NCI-H526 (cell line): Measurements from ENCODE around the gene CHN1.

Experiments used
- DNase-seq, 2 experiments: peaks; one replicate each; lab custom pipeline; 2025; lab: John Stamatoyannopoulos, UW

Gene CHN1

DNA sequence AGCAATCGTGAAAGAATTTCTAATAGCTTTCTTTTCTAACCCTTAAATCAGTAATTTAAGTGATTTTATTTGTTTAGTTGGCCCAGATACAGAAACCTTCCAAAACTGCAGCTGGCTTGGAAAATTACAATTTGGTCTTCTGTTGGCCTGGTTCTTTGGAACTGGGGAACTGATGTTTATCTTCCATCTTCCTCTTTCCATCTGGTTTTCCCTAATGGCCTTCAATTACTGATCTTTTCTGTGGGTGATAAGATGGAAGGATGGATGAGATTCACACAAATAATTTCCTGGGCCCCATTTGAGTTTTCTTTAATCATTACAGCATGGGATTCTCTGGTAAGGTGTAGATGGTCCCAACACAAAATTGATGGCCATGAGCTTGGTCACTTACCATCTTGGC, 134.4 kb downstream of the CHN1 start:
- DNase-seq: no peak

DNA sequence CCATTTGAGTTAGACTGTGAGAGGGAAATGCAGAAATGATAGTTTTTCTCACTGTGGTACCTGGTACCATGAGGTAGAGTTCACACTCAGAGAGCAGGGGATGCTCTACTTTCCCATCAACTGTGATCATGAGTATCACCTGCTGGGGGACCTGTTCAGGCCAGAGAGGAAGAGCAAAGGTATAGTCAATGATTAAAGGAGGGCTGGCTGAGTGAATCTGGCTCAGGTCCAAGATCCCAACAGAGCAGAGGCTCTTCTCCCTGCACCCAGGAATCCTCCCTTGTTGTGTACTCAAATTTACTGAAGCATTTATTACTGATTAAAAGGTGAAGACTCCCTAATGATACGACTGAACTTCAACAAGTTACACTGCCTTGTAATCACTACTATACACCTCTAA, 136.3 kb downstream of the CHN1 start:
- no peak for DNase-seq

DNA sequence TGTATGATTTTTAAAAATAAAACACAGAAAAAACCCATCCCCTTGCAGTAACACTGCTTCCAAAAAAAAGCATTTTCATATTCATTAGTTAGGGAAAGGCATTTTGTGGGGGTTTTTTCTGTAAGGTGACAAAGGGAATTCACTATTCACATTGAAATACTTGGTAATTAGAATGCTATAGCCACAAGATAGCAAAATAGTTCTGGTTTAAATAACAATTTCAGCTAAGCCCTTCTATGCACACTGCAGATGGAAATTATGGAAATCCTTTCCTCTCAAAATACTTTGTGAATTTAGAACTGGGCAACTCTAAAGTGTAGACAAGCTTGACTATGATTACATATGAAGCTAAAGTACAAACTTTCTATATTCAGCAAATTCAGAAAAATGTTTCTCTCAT, 138.8 kb downstream of the CHN1 start:
- DNase-seq: no peak

DNA sequence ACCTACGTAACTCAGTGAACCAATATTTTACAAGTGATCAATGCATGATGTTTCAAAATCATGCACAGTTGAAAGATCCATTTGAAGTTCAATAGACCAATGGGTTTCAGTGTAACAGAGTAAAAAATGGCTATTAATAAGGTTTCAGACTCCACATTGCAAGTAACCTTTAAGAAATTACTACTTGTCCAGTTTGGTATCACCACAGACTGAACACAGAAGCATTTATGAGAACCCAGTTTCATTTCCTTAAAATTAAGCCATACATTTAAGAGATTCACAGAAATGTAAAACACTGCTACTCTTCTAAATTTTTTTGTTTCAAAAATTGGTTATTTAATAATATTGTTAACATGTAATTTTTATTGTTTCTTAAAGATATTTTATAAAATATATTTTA, 142.0 kb downstream of the CHN1 start:
- no peak for DNase-seq

DNA sequence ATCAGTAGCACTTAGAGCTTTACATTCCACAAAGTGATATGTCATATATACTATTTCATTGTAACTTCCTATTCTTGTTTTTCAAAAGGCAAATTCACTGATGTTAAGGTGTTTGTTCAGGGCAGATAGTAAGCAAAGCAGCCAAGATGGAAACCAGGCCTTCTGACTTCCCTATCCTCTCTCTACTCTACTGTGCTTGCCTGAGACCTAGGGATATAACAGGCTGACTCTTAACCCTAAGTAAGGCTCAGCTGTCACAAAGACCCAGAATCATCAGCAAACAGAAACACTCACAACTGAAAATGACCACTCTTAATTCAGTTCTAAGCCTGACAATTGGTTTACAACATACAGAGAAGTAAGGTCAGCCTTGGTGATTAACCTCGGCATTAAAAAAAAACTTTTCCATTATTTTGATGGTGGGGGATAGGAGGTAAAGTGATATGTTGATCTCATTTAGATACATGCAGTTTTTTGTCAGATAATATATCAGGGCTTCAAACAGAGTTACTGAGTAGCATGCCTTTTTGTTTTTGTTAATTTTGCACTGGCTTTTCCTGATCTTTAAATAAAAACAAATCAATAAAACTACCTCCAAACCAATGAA, 145.5 kb downstream of the CHN1 start:
- DNase-seq: peak in 1 of 2 experiments; percentile 18

DNA sequence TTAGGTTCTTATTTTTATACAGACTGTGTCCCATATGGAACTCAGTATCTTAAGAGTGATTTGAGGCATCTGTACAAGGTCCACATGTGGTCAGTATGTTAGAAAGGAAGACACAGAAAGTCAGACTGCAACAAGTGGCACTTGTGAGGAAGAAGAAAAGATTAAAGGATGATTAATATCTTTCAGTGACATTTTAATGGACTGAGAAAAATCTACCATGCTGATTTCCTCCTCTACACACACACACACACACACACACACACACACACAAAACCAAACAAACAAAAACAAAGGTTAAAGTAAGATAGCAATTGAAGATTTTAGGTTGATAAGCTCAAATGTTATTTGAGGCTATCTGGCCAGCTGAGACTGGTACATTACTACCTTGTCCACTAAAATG, 146.4 kb downstream of the CHN1 start:
- DNase-seq: no peak

DNA sequence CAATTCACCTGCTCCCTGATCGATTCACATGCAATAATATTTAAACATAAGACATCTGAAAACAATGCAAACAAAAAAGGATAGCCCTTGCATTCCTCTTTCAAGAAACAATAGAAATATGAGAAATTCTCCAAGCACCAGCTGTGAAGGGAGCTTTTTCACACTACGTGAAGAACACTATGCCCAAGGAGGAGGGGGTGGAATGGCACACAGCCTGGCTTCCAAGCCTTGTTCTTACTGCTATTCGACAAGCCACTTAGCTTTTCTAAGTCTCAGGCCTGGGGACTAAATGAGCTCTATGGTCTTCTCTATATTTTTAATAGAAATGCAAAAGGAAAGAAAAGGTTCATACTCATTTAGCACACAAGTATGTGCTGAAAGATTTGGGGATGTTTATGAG, 148.7 kb downstream of the CHN1 start:
- no peak for DNase-seq

DNA sequence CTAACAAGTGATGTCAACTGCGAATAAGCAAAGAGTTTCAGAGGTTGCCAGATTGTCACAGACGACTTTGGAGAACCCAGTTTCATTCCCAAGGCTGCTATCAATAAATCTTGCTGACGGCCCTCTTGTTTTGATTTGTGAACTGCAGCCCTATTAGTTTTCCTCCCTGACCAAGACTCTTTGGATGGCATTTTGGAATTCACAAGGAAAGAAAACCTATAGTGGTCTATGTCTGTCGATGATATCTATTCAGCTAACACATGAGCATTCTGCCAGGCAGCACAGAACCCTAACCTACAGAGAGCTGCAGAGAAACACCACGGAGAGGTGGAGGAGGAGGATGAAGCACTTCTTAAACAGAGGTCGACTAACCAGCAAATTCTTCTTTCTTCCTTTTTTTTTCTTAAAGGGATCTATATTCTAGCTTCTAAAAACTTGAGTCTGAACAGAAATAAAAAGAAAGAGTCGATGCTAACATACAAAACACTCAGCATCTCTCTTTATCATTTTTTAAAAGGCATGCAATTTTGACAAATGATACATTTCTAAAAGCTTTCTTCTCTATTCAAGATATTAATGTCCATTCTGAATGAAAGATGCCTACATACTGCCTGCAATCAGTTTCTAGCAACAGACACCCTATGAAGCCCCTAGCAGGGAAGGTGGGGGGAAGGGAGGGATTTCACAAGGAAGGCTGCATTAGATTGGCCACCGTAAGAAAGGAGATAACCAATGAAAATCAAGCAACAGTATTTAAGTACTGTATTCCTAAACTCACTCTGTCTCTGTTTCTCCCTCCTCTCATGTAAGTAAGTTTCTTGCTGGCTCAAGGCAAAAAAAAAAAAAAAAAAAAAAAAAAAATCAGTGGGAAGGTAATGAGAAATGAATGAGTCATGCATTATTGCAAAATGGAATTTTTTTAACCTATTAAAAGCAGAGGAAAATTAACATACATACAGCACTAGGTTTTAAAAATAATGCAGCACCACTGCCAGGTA, 157.9 kb downstream of the CHN1 start:
- DNase-seq: no peak

DNA sequence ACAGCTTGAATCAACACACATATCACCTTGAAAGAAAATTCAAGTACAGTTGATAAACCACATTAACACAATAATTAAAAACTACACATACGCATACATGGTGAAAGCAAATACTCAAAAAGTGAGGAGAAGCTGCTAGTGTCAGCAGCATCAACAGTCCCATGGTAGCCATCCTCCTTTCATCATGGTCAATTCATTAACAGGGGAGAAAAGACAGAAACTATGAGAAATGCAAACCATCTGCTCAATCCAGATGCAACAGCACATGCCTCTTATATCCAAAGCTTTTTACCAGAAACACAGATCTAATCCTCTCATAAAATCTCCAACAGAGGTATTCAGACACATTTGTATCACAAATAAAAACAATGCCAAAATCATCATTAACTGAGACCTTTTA, 159.0 kb downstream of the CHN1 start:
- DNase-seq: no peak

DNA sequence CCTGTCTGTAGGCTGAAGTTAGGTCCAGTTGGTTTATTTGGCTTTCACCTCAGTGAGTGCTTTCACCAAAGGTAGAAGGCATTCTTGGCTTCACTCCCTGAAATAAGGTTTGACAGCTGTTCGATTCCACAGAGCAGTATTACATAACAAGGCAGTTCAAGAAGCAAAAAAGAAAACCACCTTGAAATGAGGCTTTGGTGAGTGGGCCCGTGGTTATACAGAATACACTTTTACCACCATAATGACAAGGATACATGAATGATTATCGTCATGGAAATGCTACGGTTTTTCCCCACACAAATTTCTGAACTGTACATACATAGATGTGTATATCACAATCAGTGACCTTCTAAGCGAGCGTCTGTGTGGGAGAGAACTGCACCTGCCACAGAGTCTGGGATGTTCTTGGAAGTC, 160.9 kb downstream of the CHN1 start:
- no peak for DNase-seq

DNA sequence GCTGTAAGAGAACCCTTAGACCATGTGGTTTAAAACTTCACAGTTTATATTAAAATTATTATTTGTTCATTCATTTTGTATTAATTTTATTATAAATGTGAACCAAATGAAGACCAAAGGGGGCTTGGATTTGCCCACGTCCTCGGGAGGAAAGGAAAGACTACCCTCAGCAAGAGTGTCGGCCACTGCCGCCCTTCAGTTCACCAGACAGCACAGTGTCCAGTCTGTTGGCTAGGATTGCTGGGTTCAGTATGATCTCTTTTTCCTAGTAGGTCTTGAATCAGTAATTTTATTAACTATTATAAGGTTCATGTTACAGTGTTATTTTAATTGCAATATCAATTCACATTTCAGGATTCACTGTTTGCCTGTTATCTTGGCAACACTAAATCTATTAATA, 162.7 kb downstream of the CHN1 start:
- DNase-seq: no peak

DNA sequence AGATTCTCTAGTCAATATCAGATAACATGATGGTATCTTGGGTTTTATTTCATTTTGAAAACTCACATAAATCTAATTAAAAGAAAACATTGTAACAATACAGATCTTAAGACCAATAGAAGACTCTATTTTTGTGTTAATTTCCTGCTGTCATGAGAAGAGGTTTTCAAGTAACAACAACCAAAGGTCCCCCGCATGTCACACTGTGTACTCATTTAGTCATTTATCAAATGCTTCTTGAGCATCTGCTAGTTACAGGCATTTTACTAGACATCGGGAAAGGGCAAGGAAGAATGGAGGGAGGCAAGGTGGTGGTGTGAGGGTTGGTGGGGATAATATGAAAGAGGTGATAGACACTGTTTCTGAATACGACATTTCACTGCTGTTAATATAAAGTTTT, 163.2 kb downstream of the CHN1 start:
- no peak for DNase-seq

DNA sequence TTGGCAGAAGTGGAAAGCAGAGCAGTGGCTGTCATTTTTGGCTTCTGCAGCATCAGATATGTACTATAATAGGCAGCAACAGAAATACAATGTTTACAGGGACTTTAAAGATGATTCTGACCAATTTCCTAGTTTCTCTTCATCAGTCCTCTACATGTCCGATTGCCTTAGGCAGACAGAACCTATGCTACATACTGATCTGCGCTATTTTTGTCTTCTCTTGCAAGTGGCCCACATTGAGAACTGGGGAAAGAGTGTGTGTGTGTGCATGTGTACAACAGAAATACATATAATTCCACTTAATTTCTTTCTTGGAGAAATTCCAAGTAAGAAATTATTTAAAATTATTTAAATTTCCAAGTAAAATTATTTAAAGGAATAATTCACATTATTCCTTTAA, 163.8 kb downstream of the CHN1 start:
- DNase-seq: no peak

DNA sequence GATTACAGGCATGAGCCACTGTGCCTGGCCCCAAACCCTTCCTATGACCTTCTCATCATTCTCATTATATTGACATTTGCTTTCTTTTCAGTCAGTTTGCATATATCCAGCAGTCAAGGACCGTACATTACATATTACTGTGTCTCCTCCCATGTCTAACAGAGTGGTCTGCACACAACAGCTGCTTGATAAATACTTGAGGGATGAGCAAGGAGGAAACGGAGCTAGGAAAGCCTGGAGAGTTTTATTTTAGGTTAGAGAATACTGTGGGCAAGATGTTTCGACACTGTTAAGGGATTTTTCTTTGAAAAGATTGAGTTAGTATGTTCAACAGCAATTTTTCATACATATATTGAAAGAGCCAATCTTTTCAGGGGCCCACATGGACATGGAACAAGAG, 164.7 kb downstream of the CHN1 start:
- no peak for DNase-seq

DNA sequence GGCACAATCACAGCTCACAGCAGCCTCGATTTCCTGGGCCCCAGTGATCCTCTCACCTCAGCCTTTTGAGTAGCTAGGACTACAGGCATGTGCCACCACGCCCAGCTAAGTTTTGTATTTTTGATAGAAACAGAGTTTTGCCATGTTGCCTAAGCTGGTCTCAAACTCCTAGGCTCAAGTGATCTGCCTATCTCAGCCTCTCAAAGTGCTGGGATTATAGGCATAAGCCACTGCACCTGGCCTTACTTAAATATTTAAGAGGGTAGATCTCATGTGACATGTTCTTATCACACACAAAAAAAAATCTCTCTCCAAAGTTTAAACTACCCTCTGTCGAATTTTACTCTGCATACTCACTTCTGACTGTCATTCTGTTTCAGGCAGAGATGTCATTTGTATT, 165.5 kb downstream of the CHN1 start:
- no peak for DNase-seq

DNA sequence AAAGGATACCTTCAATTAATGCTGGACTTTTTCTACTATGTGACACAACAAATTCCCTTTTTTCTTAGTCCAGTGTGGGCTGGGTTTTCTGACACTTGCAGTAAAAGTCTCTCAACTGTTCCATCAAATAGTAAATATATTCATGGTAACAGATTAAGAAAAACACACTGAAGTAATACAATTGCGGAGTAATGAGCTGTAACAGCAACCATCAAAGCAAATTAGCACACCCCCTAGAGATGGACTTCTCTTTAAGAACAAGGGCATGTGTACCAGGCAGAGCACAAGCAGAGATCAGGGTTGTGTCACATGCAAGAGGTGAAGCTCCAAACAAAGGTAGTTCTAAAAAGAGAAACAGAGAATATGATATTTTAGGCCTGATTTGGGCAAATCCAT, 168.2 kb downstream of the CHN1 start:
- DNase-seq: no peak

DNA sequence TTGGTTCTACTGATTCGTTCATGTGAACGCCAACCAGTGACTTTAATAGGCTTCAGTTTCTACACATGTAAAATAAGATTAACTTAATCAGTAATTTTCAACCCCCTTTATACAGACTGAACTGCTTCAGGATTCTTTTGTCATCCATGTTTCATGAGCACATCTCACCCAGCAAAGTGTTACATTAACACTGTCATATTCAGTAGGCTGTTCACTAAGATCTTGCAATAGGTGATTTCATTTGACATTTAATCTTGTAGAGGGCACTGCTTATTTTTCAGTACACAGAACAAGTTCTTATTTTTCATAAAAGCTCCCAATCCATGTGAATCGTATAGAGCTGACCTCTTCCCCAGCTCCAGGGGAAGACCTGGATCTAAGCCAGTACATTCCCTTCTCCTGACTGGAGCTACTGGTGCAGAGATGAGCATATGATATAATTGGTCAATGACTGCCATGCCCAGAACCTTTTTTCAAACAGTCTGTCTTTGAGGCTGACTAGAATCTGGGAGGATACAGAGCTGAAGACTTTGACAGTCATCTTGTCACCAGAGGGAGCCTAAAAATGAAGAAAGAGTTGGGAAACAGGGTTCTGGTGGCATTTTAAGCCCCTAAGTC, 168.7 kb downstream of the CHN1 start:
- DNase-seq: no peak

DNA sequence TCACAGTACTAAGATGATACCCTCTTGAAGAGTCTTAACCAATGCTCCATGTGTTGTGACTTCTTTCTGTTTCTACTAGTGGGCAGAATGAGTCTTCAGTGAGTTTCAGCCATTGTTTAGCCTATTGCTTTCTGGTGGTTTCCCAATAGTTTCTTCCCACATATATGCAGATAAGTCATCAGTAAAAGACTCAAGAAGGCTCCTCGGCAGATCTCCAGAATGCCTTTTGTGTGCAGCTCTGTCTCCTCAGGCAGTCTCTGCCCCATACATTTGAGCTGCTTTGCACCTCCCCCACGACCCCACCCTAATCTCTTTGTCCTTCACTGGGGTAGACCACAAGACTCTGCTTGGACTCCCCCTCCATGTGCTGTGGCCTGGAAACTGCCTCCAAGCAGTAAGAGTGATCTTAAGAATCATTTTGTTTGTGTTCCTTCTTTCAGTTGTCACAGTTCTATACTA, 169.4 kb downstream of the CHN1 start:
- DNase-seq: no peak

DNA sequence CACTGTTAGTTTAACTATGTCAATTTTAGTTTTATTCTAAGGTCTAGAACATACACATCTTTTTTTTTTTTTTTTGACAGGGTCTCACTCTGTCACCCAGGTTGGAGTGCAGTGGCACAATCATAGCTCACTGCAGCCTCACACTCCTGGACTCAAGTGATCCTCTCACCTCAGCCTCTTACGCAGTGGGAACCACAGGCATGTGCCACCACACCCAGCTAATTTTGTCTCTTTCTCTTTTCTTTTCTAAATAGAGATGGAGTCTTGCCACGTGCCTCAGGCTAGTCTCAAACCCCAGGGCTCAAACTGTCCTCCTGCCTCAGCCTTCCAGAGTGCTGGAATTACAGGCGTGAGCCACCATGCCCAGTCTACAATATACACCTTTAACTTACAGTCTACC, 171.4 kb downstream of the CHN1 start:
- DNase-seq: no peak

DNA sequence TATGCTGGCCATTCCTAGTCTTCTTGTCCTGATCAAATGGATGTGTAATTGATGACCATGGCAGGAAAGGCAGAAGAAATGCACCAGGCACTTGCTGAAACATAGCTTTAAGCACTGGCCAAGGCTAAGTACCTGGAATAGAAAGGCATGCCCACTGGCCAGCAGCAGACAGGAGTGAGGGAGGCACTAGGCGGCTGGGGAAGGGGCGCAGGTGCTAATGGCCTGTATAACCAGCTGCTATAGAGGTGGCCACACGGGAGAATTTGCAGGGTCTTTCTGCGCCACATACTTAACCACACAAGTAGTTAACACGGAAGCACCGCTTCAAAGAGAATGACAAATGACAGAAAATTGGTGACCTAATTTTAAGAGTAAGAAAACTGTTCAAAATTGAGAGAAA, 174.6 kb downstream of the CHN1 start:
- no peak for DNase-seq

DNA sequence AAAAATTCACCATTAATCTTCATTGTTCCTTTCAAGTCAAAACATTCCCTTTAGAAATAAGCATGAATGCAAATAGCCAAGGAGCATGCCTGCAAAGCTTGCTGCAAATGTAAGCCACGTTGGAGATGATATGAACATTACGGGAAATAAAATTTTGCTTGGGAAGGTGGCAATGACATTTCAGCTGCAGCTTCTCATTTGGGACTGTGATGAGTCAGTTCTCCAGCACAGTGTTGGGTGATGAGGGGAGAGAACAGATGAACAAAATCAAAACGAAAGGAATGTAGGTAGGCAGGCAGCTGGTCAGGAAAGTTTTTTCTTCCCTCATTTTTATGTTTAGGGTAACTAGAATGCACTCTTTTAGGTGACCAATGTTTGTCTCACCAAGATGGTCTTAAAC, 175.6 kb downstream of the CHN1 start:
- no peak for DNase-seq

DNA sequence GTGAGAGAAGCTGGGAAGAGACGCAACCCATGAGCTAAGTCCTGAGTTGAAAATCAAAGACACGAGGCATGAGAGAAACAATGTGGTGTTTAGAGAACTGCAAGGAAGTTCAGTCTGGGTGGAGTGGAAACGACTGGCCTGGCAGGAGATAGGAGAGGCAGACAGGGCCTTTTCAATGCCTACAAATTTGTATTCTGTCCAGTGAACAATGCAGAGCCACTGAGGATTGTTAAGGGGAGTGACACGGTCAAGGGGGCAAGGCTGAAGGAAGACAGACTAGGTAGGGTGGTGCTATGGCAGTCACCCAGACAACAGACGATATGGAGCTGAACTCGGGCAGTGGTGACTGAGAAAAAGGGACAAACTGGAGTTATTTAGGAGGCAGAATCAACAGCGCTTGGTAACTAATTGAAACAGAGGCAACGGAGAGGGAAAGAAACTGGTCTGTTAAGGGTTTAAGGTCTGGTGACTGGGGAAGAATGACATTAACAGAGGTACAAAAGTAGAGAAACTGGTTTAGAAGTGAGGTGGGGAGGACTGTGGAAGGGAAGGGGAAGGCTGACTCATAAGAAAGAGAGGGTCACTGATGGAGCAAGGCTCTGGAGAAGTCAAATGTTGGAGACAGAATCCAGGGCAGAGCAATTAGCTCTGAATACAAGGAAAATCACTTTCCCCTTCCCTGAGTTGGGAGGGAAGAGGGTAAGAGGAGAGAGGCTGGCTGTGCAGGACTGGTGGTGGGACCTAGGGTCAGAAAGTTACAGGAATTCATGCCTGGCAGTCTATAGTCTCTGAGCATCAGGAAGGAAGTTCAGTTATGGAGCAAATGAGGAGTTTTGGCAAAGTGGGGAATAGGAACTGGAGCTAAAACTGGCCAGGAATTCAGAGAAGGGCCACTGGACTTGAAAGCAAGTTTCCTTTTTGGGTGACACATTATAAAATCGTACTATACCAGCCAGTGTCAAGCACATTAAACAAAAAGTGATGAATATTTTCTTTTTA, 177.5 kb downstream of the CHN1 start:
- DNase-seq: no peak
